GM21737 (cell line): ENCODE data around the gene HIF1A.

ENCODE experiments used
- ATAC-seq: cut with Tn5 transposase; IDR thresholded peaks from one replicate; pipeline ENCODE4 v1.9.1; 2021; ENCODE audit warnings: mild to moderate bottlenecking, moderate library complexity; ENCODE audit not compliant: unreplicated experiment

Gene HIF1A

DNA sequence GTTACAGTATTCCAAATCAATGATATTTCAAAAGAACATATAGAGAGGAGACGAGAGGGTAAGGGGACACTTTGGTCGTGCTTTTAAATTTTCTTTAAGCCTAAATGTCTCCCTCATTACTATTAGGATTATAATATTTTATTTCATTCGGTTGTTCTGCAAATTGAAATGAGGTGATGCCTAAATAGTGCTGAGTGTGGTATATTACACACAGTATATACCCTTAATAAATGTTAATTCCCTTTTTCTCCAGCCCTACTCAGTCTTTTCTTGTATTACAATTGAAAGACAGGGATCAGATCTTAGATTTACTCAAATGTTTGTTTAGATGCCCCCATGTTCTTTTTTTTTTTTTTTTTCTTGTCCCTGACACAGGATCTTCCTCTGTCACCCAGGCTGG, 74.6 kb downstream of the HIF1A start:
- ATAC-seq, result no peak

DNA sequence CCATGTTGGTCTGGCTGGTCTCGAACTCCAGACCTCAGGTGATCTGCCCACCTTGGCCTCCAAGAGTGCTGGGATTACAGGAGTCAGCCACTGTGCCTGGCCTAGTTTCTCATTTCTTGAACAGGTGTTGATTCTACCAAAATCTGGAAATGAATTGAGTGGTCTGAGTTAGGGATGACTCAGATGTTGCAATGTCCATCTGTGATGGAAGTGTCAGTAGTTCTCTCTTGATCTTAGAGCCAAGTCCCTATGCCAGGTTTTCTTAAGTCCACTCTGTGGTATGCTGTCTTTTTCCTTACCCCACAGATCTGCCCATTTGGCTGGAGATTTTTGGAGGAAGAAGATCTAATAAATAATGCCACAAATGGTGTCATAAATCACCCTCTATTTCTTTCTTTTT, 79.5 kb downstream of the HIF1A start:
- no peak for ATAC-seq

DNA sequence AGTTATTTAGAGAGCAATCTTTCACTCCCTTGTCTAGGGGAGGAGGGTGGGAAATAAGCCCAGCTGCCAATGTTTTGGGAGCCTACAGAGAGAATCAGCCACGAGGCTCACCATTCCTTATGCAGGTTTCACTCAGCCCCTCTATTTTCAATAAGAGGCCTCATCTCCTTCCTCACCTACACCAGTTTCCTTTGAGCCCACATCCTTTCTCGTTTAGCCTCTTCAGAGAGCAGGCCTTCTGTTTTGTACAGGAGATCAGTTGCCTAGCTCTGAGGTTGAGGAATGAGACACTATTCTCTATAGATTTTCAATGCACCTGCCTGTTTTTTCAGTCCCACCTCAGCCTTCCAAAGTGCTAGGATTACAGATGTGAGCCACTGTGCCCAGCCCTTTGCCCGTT, 84.8 kb downstream of the HIF1A start:
- ATAC-seq, result peak; percentile 86

DNA sequence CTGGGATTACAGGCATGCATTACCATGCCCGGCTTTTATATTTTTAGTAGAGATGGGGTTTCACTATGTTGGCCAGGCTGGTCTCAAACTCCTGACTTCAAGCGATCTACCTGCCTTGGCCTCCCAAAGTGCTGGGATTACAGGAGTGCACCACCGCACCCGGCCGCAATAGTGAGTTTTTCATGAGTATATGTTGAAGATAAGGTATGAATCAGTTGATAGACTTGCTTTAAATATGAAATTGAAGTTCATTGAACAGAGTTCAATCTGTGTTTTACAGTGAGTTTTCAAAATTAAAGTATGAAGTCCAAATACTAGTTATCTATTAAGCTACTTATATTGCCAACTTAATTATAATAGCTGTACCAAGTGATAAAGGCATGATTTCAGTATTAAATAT, 102.0 kb downstream of the HIF1A start:
- no peak for ATAC-seq
